Motor neuron (in vitro differentiated cells): ENCODE data around the gene PSME3IP1. TPM values are rescaled to one million over a fixed set of nuclear protein-coding genes. Genes with fewer than 3 reads are reported as not detected.

Experiments used
- ATAC-seq, 8 experiments: fragments of 200-7000 bp; cut with Tn5 transposase; replicated peaks in 6 of 8; 2 replicates each; pipeline ENCODE4 v1.8.0; 2021; ENCODE audit warnings: mild to moderate bottlenecking in 8 of 8, moderate library complexity in 8 of 8
- H3K27ac ChIP-seq, 2 donors: fragments of 250-450 bp; sonication (Bioruptor Pico); 2 replicates each; pipeline ENCODE4 v1.9.0; 2021; ENCODE audit warnings: antibody characterized with exemption in 2 of 2, mild to moderate bottlenecking in 2 of 2, moderate library complexity in 1 of 2
- H3K4me1 ChIP-seq, 2 donors: fragments of 250-450 bp; sonication (Bioruptor Pico); replicated peaks in 1 of 2; 2 replicates each; pipeline ENCODE4 v1.6.1; 2021; ENCODE audit warnings: antibody characterized with exemption in 2 of 2, mild to moderate bottlenecking in 2 of 2, moderate library complexity in 1 of 2
- H3K4me3 ChIP-seq, 5 donors: fragments of 250-450 bp; sonication (Bioruptor Pico); 2 replicates each; pipeline ENCODE4 v1.9.0; 2021; ENCODE audit warnings: antibody characterized with exemption in 5 of 5, mild to moderate bottlenecking in 5 of 5, moderate library complexity in 4 of 5
- whole genome bisulfite sequencing, 10 experiments: fragments of 450-650 bp; shearing (Covaris generic); methylation state at CpG; one replicate each; pipeline ENCODE4 v1.0.0; 2022; 5-methylcytosine and 5-hydroxymethylcytosine counted together
- in situ Hi-C, 9 experiments: fragments of 400-800 bp; cut with MboI; loops; one replicate each; pipeline ENCODE4 v1.15.0; 2021; ENCODE audit warnings: low sequenced_read_pairs in 9 of 9, low pct_unique_long_range_greater_than_20kb in 2 of 9; ENCODE audit not compliant: unreplicated experiment in 9 of 9
- total RNA-seq, 8 experiments: library from RNA; unstranded; fragments of 300-600 nt; gene quantifications; 2 replicates each; pipeline versions ENCODE4 v1.2.3 to v1.2.4, GENCODE V29; 2022

PSME3IP1 gene
- total RNA-seq, 8 experiments from 2014 or later = 95.9 to 145 (median 106) TPM

DNA sequence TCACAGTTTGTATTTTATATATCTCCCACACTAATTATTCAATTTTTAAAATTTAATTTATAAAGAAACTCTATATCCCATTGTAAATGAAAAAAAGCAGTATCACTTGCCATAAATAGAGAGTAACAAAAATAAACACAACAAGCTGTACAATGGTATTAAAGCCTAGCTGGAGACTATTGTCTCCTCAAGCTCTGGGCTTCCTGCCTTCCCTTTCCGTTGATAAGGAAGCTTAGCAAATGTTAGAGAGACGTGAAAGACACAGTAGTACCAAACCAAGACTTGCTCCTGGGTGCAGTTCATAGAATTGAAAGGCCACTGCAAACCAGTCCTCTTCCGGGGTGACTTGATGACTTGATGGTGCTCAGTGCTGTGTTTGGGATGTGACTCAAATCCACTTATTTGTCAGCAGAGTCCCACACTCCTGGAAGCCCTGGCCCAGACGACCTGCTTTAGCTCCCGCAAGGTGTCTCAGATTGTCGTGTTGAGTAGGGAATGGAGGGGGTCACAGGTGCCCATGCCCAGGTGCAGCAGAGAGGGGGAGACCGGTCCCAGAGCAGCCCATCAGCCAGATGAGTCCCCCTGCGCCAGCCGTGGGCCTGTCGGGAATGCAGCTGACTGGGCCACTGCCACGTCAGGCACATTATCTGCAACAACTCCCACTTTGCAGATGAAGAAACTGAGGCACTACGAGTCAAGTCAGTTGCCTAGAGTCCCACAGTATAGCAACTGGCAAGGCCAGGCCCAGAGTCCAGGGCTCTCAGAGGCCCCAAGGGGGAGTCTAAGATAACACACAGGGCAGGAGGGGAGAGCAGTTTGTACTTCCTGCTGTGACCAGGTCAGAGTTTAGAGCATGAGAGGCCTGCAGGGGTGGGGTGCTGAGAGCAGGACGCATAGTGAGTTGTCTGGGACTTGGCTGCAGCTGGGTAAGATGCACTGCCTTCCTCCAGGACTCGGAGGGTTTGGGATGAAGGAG is 40.5 kb downstream of the PSME3IP1 start:
- Histone ChIP-seq H3K27ac (no peak overlapping the region), H3K4me1 (peaks cover 8 to 29% of the 10 kb centered on the region in 2 donors), H3K4me3 (no peak overlapping the region)
- in situ Hi-C loops = no loop called here
- ATAC-seq = no peak
- 40 to 100% (median 75%) methylated on average over 1 to 4 of the region's 14 CpGs; no CpG with 5 or more reads in 1 of the 10 experiments for WGBS, 10 experiments

DNA sequence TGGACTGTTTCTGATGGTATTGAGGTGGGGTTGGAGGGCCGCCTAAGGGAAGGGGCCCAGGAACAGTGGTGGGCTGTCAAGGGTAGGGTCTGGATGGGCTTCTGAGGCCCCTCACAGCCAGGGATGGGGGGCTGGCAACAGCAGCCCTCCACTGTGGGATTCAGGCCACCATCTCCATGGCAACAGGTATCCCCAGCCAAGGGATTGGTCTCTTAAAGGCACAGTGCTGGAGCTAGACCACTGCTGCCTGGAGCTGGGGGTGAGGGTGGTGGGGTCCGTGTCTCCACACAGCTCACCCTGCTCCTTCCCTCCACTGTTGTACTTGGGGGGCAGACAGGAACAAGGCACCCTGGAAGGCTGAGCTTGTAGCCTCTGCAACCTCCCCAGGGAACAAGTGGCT is 41.8 kb downstream of the PSME3IP1 start:
- WGBS, 10 experiments = 80% methylated on average over 1 of the region's 2 CpGs; no CpG with 5 or more reads in 8 of the 10 experiments
- peak in 1 of 8 experiments; percentile 16 for ATAC-seq
- in situ Hi-C loops = no loop called here

DNA sequence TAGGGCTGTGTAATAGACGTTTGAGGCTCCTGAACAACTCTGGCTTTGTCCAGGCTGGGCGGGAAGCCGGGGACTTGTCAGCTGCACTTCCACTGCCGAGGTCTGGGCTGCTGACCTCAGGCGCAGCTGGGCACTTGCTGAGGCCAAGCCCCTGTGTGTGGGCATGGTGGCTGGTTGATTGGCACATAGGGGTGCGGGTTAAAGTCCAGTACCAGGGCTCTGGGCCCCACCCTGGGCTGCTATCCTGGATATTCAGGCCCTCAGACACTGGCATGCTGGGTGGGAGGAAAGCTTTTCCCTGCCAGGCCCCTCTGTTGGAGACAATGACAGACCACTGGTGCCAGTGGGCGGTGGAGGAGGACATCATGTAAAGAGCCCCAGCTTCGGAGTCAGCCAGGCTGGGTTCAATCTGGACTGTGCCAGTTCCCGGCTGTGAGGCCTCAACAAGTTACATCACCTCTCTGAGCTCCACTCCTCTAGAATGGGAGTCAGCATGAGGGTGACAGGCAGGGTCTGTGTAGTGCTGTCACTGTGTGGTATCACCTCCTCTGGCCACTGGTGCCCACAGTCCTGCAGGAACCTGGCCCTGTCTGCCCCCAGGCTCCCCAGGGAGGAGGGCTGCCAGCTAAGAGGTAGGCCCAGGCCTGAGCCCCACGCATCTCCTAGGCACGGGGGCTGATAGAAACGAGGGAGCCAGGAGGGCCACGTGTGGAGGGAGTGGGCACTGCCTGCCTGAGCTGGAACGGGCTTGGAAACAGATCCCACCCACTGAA is 42.5 kb downstream of the PSME3IP1 start:
- 14 to 100% (median 90%) methylated on average over 1 to 4 of the region's 14 CpGs; no CpG with 5 or more reads in 1 of the 10 experiments for WGBS, 10 experiments
- in situ Hi-C loops = no loop called here
- H3K4me3 ChIP-seq = no peak overlapping the region
- H3K27ac ChIP-seq = no peak overlapping the region
- ATAC-seq = peak in 5 of 8 experiments; percentile 37 to 72 (median 63)
- H3K4me1 ChIP-seq = peaks cover 8 to 29% of the 10 kb centered on the region in 2 donors

More for the DNA sequence above, 41.8 kb downstream of the PSME3IP1 start:
- Histone ChIP-seq H3K4me1 (peaks cover 8 to 29% of the 10 kb centered on the region in 2 donors), H3K27ac (no peak overlapping the region), H3K4me3 (no peak overlapping the region)

DNA sequence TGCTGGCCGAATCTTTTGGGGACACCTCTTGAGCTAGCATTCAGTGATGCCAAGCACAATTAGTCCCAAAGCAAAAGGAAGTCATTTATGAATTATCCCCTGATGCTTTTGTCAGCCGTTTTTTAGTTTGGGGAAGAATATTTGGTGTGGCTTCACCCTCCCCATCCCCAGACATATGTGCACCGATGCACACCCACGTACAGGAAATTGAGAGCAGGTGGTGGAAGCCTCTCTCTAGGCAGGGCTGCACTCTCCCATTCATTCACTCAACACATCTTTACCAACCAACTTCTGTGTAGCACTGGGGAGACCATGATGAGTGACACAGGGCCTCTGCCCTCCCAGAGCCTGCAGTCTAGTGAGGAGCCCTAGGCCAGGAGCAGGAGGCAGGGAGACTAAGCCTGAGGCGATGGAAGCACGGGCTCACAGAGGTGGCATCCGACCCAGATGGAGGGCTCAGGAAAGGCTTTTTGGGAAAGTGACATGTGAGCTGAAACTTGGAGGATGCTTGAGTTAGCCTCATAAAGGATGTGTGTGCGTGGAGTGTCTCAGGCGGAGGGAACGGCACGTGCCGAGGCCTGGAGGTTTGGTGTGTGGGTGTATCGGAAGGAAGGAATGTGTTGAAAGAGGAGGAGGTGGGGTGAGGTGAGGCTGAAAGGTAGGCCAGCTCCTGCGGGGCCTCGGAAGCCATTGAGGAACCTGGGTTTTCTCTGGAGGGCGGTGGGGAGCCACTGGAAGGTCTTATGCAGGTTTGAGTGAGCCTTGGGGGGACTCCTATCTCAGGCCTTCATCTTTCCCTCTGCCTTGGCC is 43.8 kb downstream of the PSME3IP1 start:
- ATAC-seq = no peak
- peaks cover 2 to 24% of the 10 kb centered on the region in 2 donors for H3K4me1 ChIP-seq
- no peak overlapping the region for H3K27ac ChIP-seq
- in situ Hi-C loops = no loop called here
- 69 to 100% (median 80%) methylated on average over 1 to 13 of the region's 16 CpGs; no CpG with 5 or more reads in 2 of the 10 experiments for WGBS, 10 experiments
- no peak overlapping the region for H3K4me3 ChIP-seq

DNA sequence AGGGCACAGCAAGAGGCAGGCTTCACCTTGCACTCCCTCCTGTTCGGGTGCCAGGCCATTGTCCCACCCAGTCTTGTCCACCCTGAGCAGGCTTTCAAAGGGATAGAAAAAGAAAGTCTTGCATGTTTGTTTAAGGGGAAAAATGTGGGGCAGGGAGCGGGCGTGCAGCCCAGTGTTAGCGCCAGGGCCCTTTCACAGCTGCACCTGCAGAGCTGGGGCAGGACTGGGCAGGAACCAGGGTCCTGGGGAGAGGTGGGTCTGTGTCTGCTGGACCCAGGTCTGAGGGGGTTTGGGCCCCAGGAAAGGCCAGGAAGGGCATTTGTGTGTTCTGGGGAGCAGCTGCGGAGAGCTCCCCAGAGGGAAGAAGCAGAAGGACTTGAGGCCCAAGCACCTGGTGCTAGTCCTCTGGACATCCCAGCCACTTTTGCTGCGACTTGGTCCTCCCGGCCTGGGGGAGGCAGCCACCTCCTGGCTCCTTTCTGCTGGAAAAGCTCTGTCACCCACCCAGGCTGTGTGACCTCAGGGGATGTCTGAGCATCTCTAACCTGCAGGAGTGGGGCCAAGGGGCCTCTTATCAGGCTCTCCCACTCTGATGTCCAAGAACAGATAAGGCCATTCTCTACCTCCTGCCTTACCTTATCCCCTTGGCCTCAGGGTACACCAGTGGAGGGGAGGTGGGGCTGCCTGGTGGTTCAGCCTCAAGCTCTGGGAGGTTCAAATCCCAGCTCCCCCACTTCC is 44.7 kb downstream of the PSME3IP1 start:
- in situ Hi-C loops = no loop called here
- peak in 1 of 8 experiments; percentile 6 for ATAC-seq
- H3K4me3 ChIP-seq = no peak overlapping the region
- H3K27ac ChIP-seq = no peak overlapping the region
- H3K4me1 ChIP-seq = peaks cover 0 to 20% of the 10 kb centered on the region in 2 donors
- 67 to 100% (median 94%) methylated on average over 1 to 3 of the region's 7 CpGs; no CpG with 5 or more reads in 7 of the 10 experiments for WGBS, 10 experiments

DNA sequence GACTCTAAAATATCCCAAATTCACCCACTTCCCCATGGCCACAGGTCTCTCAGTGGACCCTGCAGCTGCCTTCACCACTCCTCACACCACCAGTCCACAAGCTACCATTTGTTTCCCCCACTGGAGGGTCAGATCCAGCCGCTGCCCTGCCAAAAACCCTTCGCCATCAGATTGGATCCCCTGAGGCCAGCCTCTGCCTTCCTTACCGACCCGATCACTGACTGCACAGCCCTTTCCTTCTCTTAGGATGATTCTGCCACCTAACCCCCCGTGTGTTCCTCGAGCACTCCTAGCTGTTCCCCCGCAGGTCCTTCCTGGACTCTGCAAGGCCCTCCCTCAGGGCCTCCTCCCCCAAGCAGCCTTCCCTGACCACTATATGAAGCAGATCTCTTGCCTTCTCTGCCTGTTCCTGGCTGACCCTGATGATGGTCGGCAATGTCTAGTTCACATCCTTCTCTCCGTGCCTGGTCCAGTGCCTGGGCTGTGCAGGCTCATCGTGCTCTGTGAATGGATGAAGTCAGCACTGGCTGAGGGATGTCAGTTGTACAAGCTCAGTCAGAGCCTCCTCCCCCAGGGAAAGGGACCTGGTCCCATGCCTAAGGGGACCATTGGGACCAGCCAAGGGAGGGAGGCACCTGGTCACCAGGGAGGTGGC is 47.4 kb downstream of the PSME3IP1 start:
- in situ Hi-C loops = no loop called here
- 60 to 100% (median 83%) methylated on average over 2 to 7 of the region's 10 CpGs; no CpG with 5 or more reads in 6 of the 10 experiments for WGBS, 10 experiments
- Histone ChIP-seq H3K4me1 (peaks cover 0 to 11% of the 10 kb centered on the region in 2 donors), H3K4me3 (no peak overlapping the region), H3K27ac (no peak overlapping the region)
- ATAC-seq = no peak

DNA sequence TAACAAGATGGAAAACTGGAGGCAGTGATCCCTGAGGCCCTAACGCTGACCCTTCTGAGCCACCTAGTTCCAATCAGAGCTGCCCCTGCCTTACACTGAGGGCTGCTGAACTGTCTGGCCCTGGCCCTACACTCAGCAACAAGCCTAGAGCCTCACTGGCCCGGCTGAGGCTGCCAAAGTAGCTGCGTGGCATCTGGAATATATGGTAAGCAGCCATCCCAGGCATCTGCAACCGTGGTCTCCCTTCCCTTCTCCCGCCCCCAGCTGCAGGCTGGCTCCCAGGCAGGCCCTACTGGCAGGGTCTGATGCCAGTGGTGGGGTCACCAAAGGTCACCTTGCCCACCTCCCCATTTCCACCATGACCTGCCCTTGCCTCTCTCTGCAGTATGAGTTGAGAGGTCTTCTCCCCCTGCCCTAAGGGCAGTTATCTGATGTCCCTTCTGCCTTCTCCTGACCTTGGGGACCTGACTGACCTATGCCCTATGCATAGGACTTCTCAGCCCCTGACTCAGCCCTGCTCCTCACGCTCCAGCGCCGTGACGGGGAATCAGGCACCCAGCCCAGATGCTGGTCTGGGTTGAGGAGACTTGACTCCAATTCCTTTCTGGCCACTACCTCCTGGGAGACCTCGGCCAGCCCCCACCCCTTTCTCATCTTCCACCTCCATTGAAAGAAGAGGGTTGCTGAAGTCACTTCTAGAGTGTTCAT is 48.1 kb downstream of the PSME3IP1 start:
- in situ Hi-C loops = no loop called here
- Histone ChIP-seq H3K27ac (no peak overlapping the region), H3K4me3 (no peak overlapping the region), H3K4me1 (peaks cover 3 to 11% of the 10 kb centered on the region in 2 donors)
- no peak for ATAC-seq
- WGBS, 10 experiments = 80 to 100% (median 94%) methylated on average over 1 to 6 of the region's 10 CpGs; no CpG with 5 or more reads in 6 of the 10 experiments

DNA sequence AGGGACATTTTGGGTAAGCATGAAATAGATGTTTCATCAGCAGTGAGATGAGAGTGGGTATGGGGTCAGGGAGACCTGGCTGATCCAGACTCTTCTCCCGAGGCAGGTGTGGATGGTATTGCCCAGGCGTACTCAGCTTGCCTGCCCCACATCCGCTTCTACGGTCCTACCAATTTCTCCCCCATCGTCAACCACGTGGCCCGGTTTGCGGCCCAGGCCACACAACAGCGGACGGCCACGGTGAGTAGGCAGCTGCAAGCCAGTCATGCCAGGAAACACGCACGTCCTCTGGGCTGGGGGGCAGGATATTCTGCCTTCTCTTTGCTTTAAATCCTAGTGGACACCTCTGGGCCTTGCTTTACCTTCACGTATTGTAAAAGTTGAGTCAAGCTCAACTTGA is 48.8 kb downstream of the PSME3IP1 start:
- no peak for ATAC-seq
- in situ Hi-C loops = no loop called here
- 75 to 100% (median 95%) methylated on average over 2 to 11 of the region's 14 CpGs; no CpG with 5 or more reads in 3 of the 10 experiments for WGBS, 10 experiments
- no peak overlapping the region for H3K4me3 ChIP-seq
- peaks cover 10 to 15% of the 10 kb centered on the region in 2 donors for H3K4me1 ChIP-seq
- no peak overlapping the region for H3K27ac ChIP-seq

DNA sequence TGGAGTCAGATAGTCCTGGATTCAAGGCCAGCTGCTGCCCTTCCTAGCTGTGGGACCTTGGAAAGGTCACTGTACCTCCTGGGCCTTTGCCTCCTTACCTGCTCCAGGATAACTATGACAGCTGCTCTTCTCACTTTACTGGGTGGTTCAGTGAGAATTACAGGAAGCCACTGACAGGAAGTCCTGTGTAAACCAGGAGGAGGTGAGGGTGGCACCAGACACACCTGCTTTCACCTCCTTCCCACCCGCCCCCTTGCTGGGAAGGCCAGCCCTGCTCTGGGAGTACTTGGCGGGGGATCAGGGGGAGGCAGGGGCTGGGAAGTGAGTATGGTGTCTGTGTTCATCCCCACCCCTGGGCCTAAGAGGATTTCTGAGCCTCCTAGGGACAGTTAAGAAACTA is 50.9 kb downstream of the PSME3IP1 start:
- in situ Hi-C loops = no loop called here
- peaks cover 10 to 18% of the 10 kb centered on the region in 2 donors for H3K4me1 ChIP-seq

DNA sequence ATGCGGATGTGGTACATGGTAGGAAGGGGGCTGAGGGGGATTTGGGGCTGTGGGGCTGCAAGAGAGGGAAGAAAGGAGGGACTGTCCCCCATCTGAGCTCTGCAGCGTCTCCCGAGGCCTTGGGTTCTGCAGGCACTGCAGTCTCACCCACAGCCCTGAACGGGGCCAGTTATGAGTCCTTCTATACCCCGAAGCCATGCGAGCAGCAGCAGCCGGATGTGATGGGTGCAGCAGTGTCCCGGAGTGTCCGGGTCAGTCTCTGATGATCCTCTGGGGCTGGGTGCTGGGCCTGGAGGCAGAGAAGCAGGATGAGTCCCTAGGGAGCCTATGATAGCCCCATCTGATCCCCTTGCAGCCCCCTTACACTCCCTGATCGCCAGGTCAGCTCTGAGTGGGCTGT is 52.0 kb downstream of the PSME3IP1 start:
- no peak for ATAC-seq
- 100% methylated on average over 1 of the region's 10 CpGs; no CpG with 5 or more reads in 9 of the 10 experiments for WGBS, 10 experiments
- Histone ChIP-seq H3K4me3 (no peak overlapping the region), H3K4me1 (peaks cover 10 to 18% of the 10 kb centered on the region in 2 donors), H3K27ac (no peak overlapping the region)
- in situ Hi-C loops = no loop called here

More for the DNA sequence above, 50.9 kb downstream of the PSME3IP1 start:
- Histone ChIP-seq H3K4me3 (no peak overlapping the region), H3K27ac (no peak overlapping the region)
- ATAC-seq = no peak
- no CpG with 5 or more reads among the region's 2 CpGs for WGBS, 10 experiments

DNA sequence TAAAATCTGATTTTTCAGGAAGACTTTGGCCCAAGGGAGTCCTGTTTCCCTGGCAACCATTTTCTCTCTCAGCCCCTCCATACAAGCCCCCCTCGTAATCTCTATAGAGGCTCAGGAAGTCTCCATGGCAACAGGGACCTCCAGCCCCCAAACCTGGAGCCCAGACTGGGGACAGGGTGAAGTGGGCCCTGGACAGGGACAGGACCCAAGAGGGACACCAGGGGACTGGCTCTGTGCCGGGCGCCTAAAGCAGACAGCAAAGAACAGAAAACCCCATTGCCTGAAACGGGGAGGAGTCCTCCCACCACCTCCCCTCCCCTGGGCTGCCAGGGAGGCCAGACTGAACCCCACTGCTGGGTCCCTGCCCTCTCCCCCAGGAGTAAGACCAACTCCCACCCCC is 52.8 kb downstream of the PSME3IP1 start:
- H3K27ac ChIP-seq = no peak overlapping the region
- 0 to 25% methylated on average over 1 of the region's 4 CpGs; no CpG with 5 or more reads in 8 of the 10 experiments for WGBS, 10 experiments
- ATAC-seq = peak in 5 of 8 experiments; percentile 11 to 29 (median 15)
- in situ Hi-C loops = no loop called here
- H3K4me3 ChIP-seq = no peak overlapping the region
- peaks cover 10 to 18% of the 10 kb centered on the region in 2 donors for H3K4me1 ChIP-seq
